ENCODE results near the gene MEGF10.

DNA sequence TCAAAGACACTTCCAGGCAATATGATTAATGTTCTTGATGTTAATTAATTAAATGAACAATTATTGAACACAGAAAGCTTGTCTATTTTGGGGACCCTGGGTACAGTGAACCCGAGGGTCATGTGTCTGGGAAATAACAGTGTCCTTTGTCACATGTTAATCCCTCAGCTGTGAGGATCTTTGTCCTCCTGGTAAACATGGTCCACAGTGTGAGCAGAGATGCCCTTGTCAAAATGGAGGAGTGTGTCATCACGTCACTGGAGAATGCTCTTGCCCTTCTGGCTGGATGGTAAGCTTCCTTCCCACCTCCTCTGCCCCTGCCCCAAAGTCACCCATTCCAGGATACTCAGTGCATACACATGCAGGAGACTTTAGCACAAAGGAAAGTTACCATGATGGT, 107.9 kb downstream of the MEGF10 start:
- TF ChIP-seq POLR2AphosphoS5 (IDR thresholded peaks at IDR 0.05) (no peak), EP300 (conservative IDR thresholded peaks at IDR 0.05; ENCODE audit: poor library complexity, severe bottlenecking) (no peak), REST (IDR thresholded peaks at IDR 0.05; ENCODE audit: borderline replicate concordance) (no peak), EZH2 (IDR thresholded peaks at IDR 0.05; ENCODE audit: borderline replicate concordance, insufficient read depth, low read length, poor library complexity, severe bottlenecking) (no peak), MXI1 (conservative IDR thresholded peaks at IDR 0.05; ENCODE audit: poor library complexity, severe bottlenecking) (no peak)
- TF ChIP-seq, protein P1, sequence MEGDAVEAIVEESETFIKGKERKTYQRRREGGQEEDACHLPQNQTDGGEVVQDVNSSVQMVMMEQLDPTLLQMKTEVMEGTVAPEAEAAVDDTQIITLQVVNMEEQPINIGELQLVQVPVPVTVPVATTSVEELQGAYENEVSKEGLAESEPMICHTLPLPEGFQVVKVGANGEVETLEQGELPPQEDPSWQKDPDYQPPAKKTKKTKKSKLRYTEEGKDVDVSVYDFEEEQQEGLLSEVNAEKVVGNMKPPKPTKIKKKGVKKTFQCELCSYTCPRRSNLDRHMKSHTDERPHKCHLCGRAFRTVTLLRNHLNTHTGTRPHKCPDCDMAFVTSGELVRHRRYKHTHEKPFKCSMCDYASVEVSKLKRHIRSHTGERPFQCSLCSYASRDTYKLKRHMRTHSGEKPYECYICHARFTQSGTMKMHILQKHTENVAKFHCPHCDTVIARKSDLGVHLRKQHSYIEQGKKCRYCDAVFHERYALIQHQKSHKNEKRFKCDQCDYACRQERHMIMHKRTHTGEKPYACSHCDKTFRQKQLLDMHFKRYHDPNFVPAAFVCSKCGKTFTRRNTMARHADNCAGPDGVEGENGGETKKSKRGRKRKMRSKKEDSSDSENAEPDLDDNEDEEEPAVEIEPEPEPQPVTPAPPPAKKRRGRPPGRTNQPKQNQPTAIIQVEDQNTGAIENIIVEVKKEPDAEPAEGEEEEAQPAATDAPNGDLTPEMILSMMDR (IDR thresholded peaks at IDR 0.05; ENCODE audit: poor library complexity, severe bottlenecking): no peak

Data from neural cell (in vitro differentiated cells).